ENCODE measurements around the gene RNF167. TPM values are rescaled to one million over a fixed set of nuclear protein-coding genes. Genes with fewer than 3 reads are reported as not detected.

The RNF167 gene
- total RNA-seq, 2 donors from 2014 or later: 120 to 123 TPM

DNA sequence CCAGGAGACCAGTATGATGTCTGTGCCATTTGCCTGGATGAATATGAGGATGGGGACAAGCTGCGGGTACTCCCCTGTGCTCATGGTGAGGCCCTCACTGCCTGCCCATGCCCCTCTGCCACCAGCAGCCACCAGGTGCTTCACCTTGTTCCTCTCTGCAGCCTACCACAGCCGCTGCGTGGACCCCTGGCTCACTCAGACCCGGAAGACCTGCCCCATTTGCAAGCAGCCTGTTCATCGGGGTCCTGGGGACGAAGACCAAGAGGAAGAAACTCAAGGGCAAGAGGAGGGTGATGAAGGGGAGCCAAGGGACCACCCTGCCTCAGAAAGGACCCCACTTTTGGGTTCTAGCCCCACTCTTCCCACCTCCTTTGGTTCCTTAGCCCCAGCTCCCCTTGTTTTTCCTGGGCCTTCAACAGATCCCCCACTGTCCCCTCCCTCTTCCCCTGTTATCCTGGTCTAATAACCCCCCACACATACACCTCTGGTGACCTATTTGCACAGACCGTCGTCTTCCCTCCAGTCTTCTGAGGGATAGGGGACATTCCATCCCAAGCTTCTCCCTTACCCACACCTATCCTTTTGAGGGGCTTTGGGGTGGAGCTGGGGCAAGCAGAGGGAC, 4.6 kb downstream of the RNF167 start:
- TF ChIP-seq, protein P1, sequence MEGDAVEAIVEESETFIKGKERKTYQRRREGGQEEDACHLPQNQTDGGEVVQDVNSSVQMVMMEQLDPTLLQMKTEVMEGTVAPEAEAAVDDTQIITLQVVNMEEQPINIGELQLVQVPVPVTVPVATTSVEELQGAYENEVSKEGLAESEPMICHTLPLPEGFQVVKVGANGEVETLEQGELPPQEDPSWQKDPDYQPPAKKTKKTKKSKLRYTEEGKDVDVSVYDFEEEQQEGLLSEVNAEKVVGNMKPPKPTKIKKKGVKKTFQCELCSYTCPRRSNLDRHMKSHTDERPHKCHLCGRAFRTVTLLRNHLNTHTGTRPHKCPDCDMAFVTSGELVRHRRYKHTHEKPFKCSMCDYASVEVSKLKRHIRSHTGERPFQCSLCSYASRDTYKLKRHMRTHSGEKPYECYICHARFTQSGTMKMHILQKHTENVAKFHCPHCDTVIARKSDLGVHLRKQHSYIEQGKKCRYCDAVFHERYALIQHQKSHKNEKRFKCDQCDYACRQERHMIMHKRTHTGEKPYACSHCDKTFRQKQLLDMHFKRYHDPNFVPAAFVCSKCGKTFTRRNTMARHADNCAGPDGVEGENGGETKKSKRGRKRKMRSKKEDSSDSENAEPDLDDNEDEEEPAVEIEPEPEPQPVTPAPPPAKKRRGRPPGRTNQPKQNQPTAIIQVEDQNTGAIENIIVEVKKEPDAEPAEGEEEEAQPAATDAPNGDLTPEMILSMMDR (conservative IDR thresholded peaks at IDR 0.05): no peak
- peaks cover 48% of the 10 kb centered on the region for H3K36me3 Mint-ChIP-seq (ENCODE audit: low read depth)
- peaks cover 47% of the 10 kb centered on the region for H3K36me3 ChIP-seq (ENCODE audit: control insufficient read depth, insufficient read depth, low read length)
- H3K27ac Mint-ChIP-seq: peak overlapping the region; percentile 89
- peaks cover 28% of the 10 kb centered on the region for H3K4me1 Mint-ChIP-seq
- H3K4me3 Mint-ChIP-seq: peak overlapping the region; percentile 93
- H3K9me3 Mint-ChIP-seq: no peaks in the 10 kb centered on the region
- H3K4me3 ChIP-seq (ENCODE audit: low read length): no peak overlapping the region
- H3K27me3 ChIP-seq (ENCODE audit: control insufficient read depth, insufficient read depth, low read length, poor library complexity, severe bottlenecking): no peaks in the 10 kb centered on the region
- H3K27ac ChIP-seq (ENCODE audit: low read depth, low read length): no peak overlapping the region
- H3K9me3 ChIP-seq (ENCODE audit: control insufficient read depth, low read length): no peaks in the 10 kb centered on the region
- H3K4me1 ChIP-seq (ENCODE audit: control insufficient read depth, insufficient read depth, low read length): peaks cover 10% of the 10 kb centered on the region
- no peak overlapping the region for H3K9ac ChIP-seq (ENCODE audit: extremely low read depth, low read length, poor library complexity, severe bottlenecking)
- 90 to 92% methylated on average over 1 to 8 of the region's 8 CpGs for WGBS, 2 experiments (ENCODE audit: insufficient coverage in 1 of 2, insufficient read length in 1 of 2)
- H3K27me3 Mint-ChIP-seq (ENCODE audit: insufficient read depth): no peaks in the 10 kb centered on the region
- DNase-seq: peak; percentile 60

DNA sequence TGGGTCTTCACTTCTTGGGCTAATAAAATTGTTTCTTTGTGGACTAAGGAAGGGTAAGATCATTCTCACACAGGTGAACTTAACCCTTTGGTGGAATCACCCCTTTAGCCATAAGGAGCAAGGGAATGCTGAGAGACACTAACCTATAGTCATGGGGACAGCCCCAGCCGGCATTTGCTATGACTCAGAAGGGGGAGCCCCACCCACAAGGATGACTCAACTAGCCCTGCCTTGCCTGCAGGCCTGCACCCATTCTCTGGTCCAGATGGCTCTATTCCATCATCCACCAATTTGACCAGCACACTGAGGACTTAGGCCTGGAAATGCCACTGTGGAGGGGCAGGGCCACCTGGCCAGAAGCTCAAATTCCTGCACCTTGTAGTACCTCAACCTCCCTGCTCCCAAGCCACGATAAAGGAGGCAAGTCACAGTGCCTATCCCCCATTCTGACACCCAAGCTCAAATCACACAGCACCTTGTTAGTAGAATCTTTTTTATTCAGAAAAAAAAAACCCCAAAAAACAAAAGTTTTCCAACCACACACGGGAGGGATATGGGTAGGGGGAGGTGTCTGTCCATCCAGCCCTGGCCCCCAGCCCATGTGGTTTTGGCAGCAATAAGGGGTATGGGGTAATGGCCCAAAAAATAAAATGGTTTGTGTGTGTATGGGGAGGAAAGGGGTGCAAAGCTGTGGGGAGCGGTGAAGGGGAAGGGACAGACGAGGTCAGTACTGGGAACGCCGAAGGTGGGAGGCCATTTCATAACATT, 5.3 kb downstream of the RNF167 start:
- DNase-seq: peak; percentile 81
- Histone ChIP-seq H3K36me3 (ENCODE audit: control insufficient read depth, insufficient read depth, low read length) (peaks cover 47% of the 10 kb centered on the region), H3K9ac (ENCODE audit: extremely low read depth, low read length, poor library complexity, severe bottlenecking) (peak overlapping the region; percentile 23), H3K27me3 (ENCODE audit: control insufficient read depth, insufficient read depth, low read length, poor library complexity, severe bottlenecking) (no peaks in the 10 kb centered on the region), H3K27ac (ENCODE audit: low read depth, low read length) (no peak overlapping the region), H3K9me3 (ENCODE audit: control insufficient read depth, low read length) (no peaks in the 10 kb centered on the region), H3K4me3 (ENCODE audit: low read length) (peak overlapping the region; percentile 91), H3K4me1 (ENCODE audit: control insufficient read depth, insufficient read depth, low read length) (peaks cover 10% of the 10 kb centered on the region)
- peak overlapping the region; percentile 89 for H3K27ac Mint-ChIP-seq
- peaks cover 28% of the 10 kb centered on the region for H3K4me1 Mint-ChIP-seq
- peaks cover 48% of the 10 kb centered on the region for H3K36me3 Mint-ChIP-seq (ENCODE audit: low read depth)
- H3K9me3 Mint-ChIP-seq: no peaks in the 10 kb centered on the region
- TF ChIP-seq, protein P1 (conservative IDR thresholded peaks at IDR 0.05): no peak
- WGBS, 2 experiments (ENCODE audit: insufficient coverage in 1 of 2, insufficient read length in 1 of 2): 82 to 86% methylated on average over 6 to 7 of the region's 7 CpGs
- H3K4me3 Mint-ChIP-seq: peak overlapping the region; percentile 93
- H3K27me3 Mint-ChIP-seq (ENCODE audit: insufficient read depth): no peaks in the 10 kb centered on the region

DNA sequence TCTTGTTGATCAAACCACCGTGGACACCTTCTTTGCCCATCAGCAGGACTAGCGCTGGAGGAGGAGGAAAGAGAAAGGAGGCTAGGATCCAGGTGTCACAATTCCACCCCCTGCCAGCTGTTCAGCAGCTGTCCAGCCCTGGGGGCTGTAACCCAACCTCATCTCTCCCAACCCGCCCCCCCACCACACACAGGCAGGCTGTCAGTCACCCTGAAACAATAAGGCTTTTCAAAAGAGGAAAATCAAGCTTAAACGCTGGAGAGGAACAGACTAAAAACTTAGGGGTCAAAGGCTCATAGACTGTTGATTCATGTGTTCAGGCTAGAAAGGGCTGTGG, 5.8 kb downstream of the RNF167 start:
- Mint-ChIP-seq H3K4me1 (peaks cover 32% of the 10 kb centered on the region), H3K4me3 (peak overlapping the region; percentile 93), H3K27ac (peak overlapping the region; percentile 89), H3K36me3 (ENCODE audit: low read depth) (peaks cover 48% of the 10 kb centered on the region), H3K27me3 (ENCODE audit: insufficient read depth) (no peaks in the 10 kb centered on the region), H3K9me3 (no peaks in the 10 kb centered on the region)
- H3K27me3 ChIP-seq (ENCODE audit: control insufficient read depth, insufficient read depth, low read length, poor library complexity, severe bottlenecking): no peaks in the 10 kb centered on the region
- no peak overlapping the region for H3K27ac ChIP-seq (ENCODE audit: low read depth, low read length)
- WGBS, 2 experiments (ENCODE audit: insufficient coverage in 1 of 2, insufficient read length in 1 of 2): 76% methylated on average over 4 of the region's 4 CpGs; no CpG with 5 or more reads in 1 of the 2 experiments
- H3K36me3 ChIP-seq (ENCODE audit: control insufficient read depth, insufficient read depth, low read length): peaks cover 47% of the 10 kb centered on the region
- H3K9me3 ChIP-seq (ENCODE audit: control insufficient read depth, low read length): no peaks in the 10 kb centered on the region
- no peak for DNase-seq
- peak overlapping the region; percentile 91 for H3K4me3 ChIP-seq (ENCODE audit: low read length)
- no peak overlapping the region for H3K9ac ChIP-seq (ENCODE audit: extremely low read depth, low read length, poor library complexity, severe bottlenecking)
- TF ChIP-seq, protein P1 (conservative IDR thresholded peaks at IDR 0.05): no peak
- peaks cover 10% of the 10 kb centered on the region for H3K4me1 ChIP-seq (ENCODE audit: control insufficient read depth, insufficient read depth, low read length)
